ENCODE results near the gene NXPH4.
A peak's percentile ranks its signal among the peaks of the same experiment; 100 is the strongest.

NXPH4 gene

DNA sequence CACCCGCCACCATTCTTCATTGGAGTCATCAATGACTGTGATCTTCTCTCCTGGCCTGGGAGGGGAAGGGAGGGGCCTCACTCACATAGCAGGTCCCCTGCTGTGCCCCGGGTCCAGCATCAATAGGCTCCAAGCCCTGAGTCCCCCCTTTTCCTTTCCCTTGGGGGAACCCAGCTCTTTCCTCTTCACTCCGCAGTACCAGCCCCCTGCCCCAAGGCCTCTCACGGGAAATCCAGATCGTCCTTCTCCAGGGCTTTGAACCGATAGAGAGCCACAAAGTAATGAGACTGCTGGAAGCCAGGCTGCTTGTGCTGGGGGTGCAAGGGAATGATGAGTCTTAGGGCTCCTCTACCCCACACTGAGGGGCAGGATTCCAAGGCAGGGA is 27.7 kb downstream of the NXPH4 start:
- no peak for DNase-seq

DNA sequence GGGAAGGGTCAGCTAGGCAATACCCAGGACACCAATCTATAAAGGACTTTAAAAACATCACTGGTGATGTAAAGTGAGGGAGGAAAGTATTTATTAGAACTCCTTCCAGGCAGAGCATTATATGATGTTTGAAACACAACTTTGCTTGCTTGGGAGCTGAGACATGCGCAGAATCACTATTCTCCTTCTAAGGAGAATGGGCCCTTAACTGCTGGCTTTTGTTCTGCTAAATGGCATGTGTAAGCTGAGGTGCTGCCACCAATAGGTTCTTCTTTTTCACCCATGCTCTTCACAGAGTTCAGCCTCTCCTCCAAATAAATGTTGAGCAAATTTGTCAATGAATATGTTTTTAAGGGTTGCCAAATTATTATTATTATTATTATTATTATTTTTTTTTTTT is 30.4 kb downstream of the NXPH4 start:
- no peak for DNase-seq

- DNase-seq, result peak; percentile 78 to 82
Measured at GRCh38 chr12:57248934-57249742, 32.5 kb downstream of the NXPH4 start.

DNA sequence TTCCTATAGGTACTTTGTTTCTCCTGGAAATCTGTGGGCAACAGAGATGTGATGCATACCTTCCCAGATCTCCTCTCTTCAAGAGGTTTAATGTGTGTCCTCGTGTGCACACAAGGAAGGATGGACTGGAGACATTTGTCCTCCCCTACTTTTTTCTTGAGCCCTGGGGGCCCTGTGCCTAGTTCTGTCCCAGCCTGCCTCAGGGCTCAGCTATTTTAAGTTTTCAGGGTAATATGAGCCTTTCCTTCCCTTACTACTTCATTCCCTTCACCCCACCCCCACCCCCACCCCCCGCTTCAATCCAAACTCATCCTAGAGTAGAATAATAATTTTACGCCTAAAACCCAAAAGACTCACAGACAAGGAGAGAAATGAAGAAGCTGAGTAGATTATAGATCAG is 33.9 kb downstream of the NXPH4 start:
- no peak for DNase-seq

DNA sequence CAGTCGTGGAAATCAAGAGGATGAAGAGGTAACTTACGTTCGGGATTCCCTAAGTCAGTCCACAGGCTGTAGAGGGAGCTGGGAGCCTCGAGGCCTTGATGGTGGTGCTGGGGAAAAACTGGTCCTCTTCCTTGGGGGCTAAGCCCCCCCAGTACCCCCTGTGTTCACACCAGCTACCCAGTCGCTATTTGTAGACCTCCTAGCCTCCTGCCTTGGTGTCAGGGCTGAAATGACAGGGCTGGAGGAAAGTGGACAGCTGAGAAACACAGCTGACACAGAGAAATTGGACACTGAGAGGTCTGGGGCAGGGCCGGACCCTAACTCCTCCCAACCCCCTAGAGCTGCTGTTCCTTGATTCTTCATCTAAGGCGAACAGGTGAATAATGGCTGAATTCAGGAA is 34.4 kb downstream of the NXPH4 start, which contains the start of gene STAC3:
STAC3 (minus strand) TSS at position 232 of the 400 bp plus-strand sequence. CDS start 1,551 bp downstream, outside the sequence.
- DNase-seq, result no peak

DNA sequence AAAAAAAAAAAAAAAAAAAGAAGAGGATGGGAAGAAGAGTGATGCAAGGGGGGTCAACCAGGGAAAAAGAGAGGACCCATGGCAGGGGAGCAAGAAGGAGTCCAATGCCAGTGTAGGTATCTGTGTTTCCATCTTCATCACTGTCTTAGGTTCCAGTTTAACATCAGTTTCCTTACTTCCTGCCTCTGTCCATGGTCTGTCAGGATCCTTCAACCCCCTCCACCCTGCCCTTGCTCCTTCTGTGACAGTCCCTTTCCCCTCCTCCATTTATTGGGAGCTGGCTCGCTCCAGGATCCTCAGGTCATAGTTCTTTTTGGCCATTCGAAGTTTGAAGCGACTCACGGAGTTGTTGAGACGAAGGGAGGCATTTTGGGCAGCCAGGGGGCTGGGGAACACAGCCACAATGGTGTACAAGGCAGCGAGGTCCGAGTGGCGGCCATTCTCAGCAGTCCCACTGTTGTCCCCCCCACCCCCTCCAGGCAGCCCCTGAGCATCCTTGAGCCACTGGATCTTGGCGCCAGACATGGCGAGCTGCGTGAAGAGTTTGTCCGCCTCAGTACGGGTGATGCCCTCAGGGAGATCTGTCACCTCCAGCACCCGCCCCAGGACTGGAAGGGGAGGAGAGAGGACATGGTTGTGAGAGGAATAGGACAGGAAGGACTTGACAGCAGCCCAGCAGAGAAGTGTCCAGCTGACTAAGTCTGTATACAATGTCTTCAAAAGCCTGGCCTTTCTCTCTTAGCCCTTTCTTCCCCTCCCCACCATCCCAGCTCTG is 38.1 kb downstream of the NXPH4 start:
- no peak for DNase-seq

- no peak for DNase-seq
Measured at GRCh38 chr12:57255916-57256315, 39.3 kb downstream of the NXPH4 start.

- DNase-seq, result no peak
Measured at GRCh38 chr12:57258977-57259970, 42.7 kb downstream of the NXPH4 start.

GRCh38 chr12:57260366-57260765 is 43.8 kb downstream of the NXPH4 start:
- no peak for DNase-seq

DNA sequence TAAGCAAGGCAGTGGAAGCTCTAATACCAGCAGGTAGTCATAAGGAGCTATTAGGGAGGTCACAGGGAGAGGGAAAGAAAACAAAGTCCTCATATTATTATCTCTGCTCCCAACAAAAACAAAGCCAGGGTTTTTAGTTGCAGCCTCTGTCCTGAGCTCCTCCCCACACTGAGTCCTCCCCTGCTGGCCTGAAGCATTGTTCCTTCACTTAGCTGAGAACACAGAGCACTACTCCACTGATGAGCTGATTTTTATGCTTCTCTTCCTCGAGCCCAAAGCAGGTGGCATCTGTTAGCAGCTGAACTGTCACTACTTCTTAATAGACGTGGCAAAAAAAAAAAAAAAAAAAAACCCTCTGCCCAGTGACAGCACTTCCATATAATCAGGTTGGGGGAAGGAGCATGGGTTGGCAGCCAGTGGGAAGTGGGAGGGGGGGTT is 44.9 kb downstream of the NXPH4 start:
- DNase-seq, result no peak

DNA sequence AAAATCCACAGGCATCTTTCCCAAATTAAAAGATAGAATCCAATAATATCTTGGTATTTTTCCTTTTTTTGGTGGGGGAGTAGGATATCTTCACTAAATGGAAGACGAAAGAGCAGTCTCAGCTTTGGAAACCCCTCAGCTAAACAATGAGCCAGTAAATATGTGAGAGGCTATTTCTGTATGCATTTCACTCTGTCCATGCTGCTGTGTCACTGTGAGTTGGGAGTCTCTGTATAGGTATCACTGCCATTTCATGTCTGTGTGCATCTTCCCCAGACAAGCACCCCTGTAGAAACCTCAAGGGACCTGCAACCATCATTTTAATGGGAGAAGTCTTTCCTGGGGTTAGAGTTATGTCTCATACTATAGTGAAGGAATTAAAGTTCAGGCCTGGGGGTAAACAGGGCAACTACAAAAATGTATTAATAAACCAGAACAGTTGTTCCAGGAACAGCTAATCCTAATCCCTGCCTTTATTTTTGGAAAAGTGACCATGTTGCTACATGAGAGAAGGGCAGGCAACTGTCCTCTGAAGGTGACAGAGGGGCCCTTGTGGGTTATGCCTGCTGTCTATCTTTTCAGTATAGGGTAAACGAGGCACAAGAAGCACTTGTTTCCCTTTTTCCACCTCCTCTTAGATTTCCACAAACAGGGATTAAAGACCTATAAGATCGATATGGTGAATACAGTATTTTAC is 45.7 kb downstream of the NXPH4 start:
- no peak for DNase-seq

- DNase-seq, result no peak
Measured at GRCh38 chr12:57263096-57263495, 46.5 kb downstream of the NXPH4 start.

DNA sequence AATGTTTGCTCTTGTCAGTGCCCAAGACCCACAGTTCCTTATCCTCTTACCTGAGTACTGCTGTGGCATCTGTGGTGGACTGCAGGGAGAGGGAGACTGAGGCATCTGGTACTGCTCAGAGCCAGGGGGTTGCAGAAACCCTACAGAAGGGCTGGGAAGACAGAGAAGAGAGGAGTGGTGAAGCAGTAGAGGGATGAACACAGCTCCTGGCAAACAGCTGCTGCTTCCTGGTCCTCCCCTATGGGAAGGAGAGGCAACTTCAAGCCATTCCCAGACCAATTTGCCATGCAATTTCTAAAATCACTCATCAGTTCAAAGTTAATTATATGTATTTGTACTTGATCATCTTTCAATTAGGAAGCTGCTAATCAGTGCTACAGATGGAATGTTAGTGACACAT is 50.1 kb downstream of the NXPH4 start:
- no peak for DNase-seq

- peak; percentile 19 to 36 for DNase-seq
Measured at GRCh38 chr12:57268264-57268663, 51.7 kb downstream of the NXPH4 start.

- no peak for DNase-seq
Measured at GRCh38 chr12:57270966-57271470, 54.4 kb downstream of the NXPH4 start.

- no peak for DNase-seq
Measured at GRCh38 chr12:57272337-57273151, 56.0 kb downstream of the NXPH4 start.

DNA sequence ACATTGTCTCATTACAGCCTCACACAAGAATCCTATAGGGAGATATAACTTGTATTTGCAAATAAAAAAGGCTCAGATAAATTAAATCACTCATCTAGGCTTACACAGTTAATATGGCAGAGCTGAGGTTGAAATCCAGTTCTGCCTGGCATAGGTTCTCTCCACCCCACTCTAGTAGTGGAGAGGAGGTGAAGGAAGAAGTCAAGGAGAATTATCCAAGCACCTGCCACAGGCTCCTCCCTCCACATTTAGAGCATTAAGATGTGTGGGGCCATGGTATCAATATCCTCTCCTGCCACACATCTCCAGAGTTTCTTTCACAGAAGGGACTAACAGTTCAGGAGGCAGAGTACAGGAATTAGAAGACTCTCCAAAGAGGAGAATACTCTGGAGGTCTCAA is 56.9 kb downstream of the NXPH4 start:
- DNase-seq, result no peak

Data from inflammatory macrophage (primary cell).